SK-N-SH treated with all-trans-retinoic acid at 6 μM for 48 hours (cell line): Measurements from ENCODE around the gene IDH3B.

ENCODE experiments used
- ATAC-seq: fragments of 200-7000 bp; cut with Tn5 transposase; 3 replicates; pipeline ENCODE4 v1.9.1; 2020; ENCODE audit warnings: mild to moderate bottlenecking, moderate library complexity
- ARNTL ChIP-seq: fragments of 450-650 bp; formaldehyde crosslinking; IDR thresholded peaks from 2 replicates; pipeline ENCODE4 v1.5.0; 2020; ENCODE audit warnings: low read depth, mild to moderate bottlenecking, moderate library complexity, borderline replicate concordance
- BACH2 ChIP-seq: fragments of 250-450 bp; sonication (Bioruptor Pico); IDR thresholded peaks from 2 replicates; pipeline ENCODE4 v1.9.0; 2021; ENCODE audit warnings: mild to moderate bottlenecking, borderline replicate concordance
- CREB5 ChIP-seq: fragments of 250-450 bp; sonication (Bioruptor Pico); IDR thresholded peaks from 2 replicates; pipeline ENCODE4 v1.5.1; 2020; ENCODE audit warnings: low read depth, mild to moderate bottlenecking, moderate library complexity
- CSDC2 ChIP-seq: fragments of 250-450 bp; sonication (Bioruptor Pico); IDR thresholded peaks from 2 replicates; pipeline ENCODE4 v1.5.0; 2020; ENCODE audit warnings: mild to moderate bottlenecking, moderate library complexity
- CSRNP3 ChIP-seq: fragments of 250-450 bp; sonication (Bioruptor Pico); IDR thresholded peaks from 2 replicates; pipeline ENCODE4 v1.5.1; 2021; ENCODE audit warnings: mild to moderate bottlenecking, moderate library complexity
- ESRRG ChIP-seq: fragments of 250-450 bp; sonication (Bioruptor Pico); IDR thresholded peaks from 2 replicates; pipeline ENCODE4 v1.6.1; 2021; ENCODE audit warnings: mild to moderate bottlenecking
- GLIS3 ChIP-seq: fragments of 250-450 bp; sonication (Bioruptor Pico); IDR thresholded peaks from 2 replicates; pipeline ENCODE4 v1.5.0; 2020; ENCODE audit warnings: mild to moderate bottlenecking, moderate library complexity
- ISL1 ChIP-seq: fragments of 250-450 bp; sonication (Bioruptor Pico); IDR thresholded peaks from 2 replicates; pipeline ENCODE4 v2.1.2; 2022; ENCODE audit warnings: mild to moderate bottlenecking, moderate library complexity
- OSR1 ChIP-seq: fragments of 250-450 bp; sonication (Bioruptor Pico); IDR thresholded peaks from 2 replicates; pipeline ENCODE4 v1.8.0; 2022; ENCODE audit warnings: moderate library complexity, mild to moderate bottlenecking, inconsistent platforms
- POU6F1 ChIP-seq: fragments of 250-450 bp; sonication (Bioruptor Pico); IDR thresholded peaks from 2 replicates; pipeline ENCODE4 v1.8.0; 2021; ENCODE audit warnings: low read depth, mild to moderate bottlenecking, moderate library complexity, borderline replicate concordance
- RARB ChIP-seq: fragments of 250-450 bp; sonication (Bioruptor Pico); IDR thresholded peaks from 2 replicates; pipeline ENCODE4 v1.8.0; 2021; ENCODE audit warnings: mild to moderate bottlenecking, moderate library complexity
- SNAI2 ChIP-seq: fragments of 250-450 bp; sonication (Bioruptor Pico); IDR thresholded peaks from 2 replicates; pipeline ENCODE4 v1.5.0; 2020; ENCODE audit warnings: mild to moderate bottlenecking, moderate library complexity
- TCF4 ChIP-seq: fragments of 250-450 bp; sonication (Bioruptor Pico); IDR thresholded peaks from 2 replicates; pipeline ENCODE4 v1.8.0; 2021; ENCODE audit warnings: mild to moderate bottlenecking, moderate library complexity, borderline replicate concordance
- TOX ChIP-seq: fragments of 250-450 bp; sonication (Bioruptor Pico); IDR thresholded peaks from 2 replicates; pipeline ENCODE4 v1.8.0; 2021; ENCODE audit warnings: mild to moderate bottlenecking, moderate library complexity, borderline replicate concordance
- ZC3H10 ChIP-seq: fragments of 250-450 bp; sonication (Bioruptor Pico); IDR thresholded peaks from 2 replicates; pipeline ENCODE4 v1.5.1; 2021; ENCODE audit warnings: mild to moderate bottlenecking, moderate library complexity
- ZFP3 ChIP-seq: fragments of 250-450 bp; sonication (Bioruptor Pico); IDR thresholded peaks from 2 replicates; pipeline ENCODE4 v1.5.0; 2020; ENCODE audit warnings: mild to moderate bottlenecking, moderate library complexity
- ZFP30 ChIP-seq: fragments of 450-650 bp; formaldehyde crosslinking; IDR thresholded peaks from 2 replicates; pipeline ENCODE4 v1.5.0; 2022; ENCODE audit warnings: mild to moderate bottlenecking, moderate library complexity
- ZNF565 ChIP-seq: fragments of 450-650 bp; formaldehyde crosslinking; conservative IDR thresholded peaks from 2 replicates; pipeline ENCODE4 v1.5.0; 2020; ENCODE audit warnings: low read depth, mild to moderate bottlenecking, moderate library complexity
- ZNF70 ChIP-seq: fragments of 450-650 bp; formaldehyde crosslinking; IDR thresholded peaks from 2 replicates; pipeline ENCODE4 v1.5.0; 2020; ENCODE audit warnings: mild to moderate bottlenecking, moderate library complexity
- ZNF8 ChIP-seq: fragments of 450-650 bp; formaldehyde crosslinking; IDR thresholded peaks from 2 replicates; pipeline ENCODE4 v1.5.0; 2020; ENCODE audit warnings: mild to moderate bottlenecking, moderate library complexity
- TF ChIP-seq, protein P1 (sequence below): fragments of 250-450 bp; sonication (Bioruptor Pico); IDR thresholded peaks from 2 replicates; pipeline ENCODE4 v1.8.0; 2020; ENCODE audit warnings: mild to moderate bottlenecking, moderate library complexity, borderline replicate concordance
- TF ChIP-seq, protein P2 (sequence below): fragments of 250-450 bp; sonication (Bioruptor Pico); IDR thresholded peaks from 2 replicates; pipeline ENCODE4 v1.5.0; 2020; ENCODE audit warnings: mild to moderate bottlenecking, moderate library complexity

IDH3B gene

GRCh38 chr20:2691127-2691526 lies 27.1 kb upstream of the IDH3B start:
- no peak for ATAC-seq
- no peak for TF ChIP-seq ARNTL (CRISPR knock-in tag)

GRCh38 chr20:2690718-2691117 lies 26.7 kb upstream of the IDH3B start:
- ATAC-seq = no peak
- TF ChIP-seq SNAI2 (CRISPR knock-in tag) (no peak), CREB5 (CRISPR knock-in tag) (no peak), ZNF70 (CRISPR knock-in tag) (no peak), ZNF565 (CRISPR knock-in tag) (no peak), RARB (CRISPR knock-in tag) (no peak), OSR1 (no peak), ZFP30 (CRISPR knock-in tag) (no peak), POU6F1 (CRISPR knock-in tag) (no peak), CSRNP3 (CRISPR knock-in tag) (no peak)

DNA sequence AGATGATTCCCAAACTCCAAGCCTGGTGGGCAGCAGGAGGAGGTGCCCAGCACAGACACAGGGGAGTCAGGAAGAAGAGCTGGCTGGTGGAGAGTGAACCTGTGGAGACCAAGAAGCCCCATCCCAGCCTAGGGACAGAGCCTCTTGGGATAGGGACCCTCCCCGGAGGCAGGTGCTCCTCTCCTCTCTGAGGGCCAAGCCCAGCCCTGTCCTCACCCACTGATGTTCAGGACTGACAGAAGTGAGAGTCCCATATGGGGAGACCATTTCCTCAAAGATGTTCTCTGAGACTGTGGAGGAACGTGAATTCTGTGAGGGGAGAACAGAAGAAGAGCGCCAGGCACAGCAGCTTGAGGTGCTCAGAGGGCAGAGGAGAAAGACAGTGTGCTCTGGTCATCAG lies 26.2 kb upstream of the IDH3B start:
- no peak for ATAC-seq
- TF ChIP-seq, protein P1, sequence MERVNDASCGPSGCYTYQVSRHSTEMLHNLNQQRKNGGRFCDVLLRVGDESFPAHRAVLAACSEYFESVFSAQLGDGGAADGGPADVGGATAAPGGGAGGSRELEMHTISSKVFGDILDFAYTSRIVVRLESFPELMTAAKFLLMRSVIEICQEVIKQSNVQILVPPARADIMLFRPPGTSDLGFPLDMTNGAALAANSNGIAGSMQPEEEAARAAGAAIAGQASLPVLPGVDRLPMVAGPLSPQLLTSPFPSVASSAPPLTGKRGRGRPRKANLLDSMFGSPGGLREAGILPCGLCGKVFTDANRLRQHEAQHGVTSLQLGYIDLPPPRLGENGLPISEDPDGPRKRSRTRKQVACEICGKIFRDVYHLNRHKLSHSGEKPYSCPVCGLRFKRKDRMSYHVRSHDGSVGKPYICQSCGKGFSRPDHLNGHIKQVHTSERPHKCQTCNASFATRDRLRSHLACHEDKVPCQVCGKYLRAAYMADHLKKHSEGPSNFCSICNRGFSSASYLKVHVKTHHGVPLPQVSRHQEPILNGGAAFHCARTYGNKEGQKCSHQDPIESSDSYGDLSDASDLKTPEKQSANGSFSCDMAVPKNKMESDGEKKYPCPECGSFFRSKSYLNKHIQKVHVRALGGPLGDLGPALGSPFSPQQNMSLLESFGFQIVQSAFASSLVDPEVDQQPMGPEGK (CRISPR knock-in tag) = no peak
- TF ChIP-seq POU6F1 (CRISPR knock-in tag) = no peak
- TF ChIP-seq ESRRG = no peak
- no peak for TF ChIP-seq ZC3H10 (CRISPR knock-in tag)
- no peak for TF ChIP-seq CSRNP3 (CRISPR knock-in tag)
- TF ChIP-seq, protein P2, sequence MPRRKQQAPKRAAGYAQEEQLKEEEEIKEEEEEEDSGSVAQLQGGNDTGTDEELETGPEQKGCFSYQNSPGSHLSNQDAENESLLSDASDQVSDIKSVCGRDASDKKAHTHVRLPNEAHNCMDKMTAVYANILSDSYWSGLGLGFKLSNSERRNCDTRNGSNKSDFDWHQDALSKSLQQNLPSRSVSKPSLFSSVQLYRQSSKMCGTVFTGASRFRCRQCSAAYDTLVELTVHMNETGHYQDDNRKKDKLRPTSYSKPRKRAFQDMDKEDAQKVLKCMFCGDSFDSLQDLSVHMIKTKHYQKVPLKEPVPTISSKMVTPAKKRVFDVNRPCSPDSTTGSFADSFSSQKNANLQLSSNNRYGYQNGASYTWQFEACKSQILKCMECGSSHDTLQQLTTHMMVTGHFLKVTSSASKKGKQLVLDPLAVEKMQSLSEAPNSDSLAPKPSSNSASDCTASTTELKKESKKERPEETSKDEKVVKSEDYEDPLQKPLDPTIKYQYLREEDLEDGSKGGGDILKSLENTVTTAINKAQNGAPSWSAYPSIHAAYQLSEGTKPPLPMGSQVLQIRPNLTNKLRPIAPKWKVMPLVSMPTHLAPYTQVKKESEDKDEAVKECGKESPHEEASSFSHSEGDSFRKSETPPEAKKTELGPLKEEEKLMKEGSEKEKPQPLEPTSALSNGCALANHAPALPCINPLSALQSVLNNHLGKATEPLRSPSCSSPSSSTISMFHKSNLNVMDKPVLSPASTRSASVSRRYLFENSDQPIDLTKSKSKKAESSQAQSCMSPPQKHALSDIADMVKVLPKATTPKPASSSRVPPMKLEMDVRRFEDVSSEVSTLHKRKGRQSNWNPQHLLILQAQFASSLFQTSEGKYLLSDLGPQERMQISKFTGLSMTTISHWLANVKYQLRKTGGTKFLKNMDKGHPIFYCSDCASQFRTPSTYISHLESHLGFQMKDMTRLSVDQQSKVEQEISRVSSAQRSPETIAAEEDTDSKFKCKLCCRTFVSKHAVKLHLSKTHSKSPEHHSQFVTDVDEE (CRISPR knock-in tag) = no peak
- TF ChIP-seq CREB5 (CRISPR knock-in tag) = no peak
- no peak for TF ChIP-seq ZNF70 (CRISPR knock-in tag)
- TF ChIP-seq CSDC2 = no peak
- no peak for TF ChIP-seq ZFP3
- TF ChIP-seq TOX = no peak
- no peak for TF ChIP-seq ZNF8 (CRISPR knock-in tag)
- TF ChIP-seq GLIS3 (CRISPR knock-in tag) = no peak
- TF ChIP-seq TCF4 = no peak
- no peak for TF ChIP-seq BACH2 (CRISPR knock-in tag)
- TF ChIP-seq OSR1 = no peak
- no peak for TF ChIP-seq ZFP30 (CRISPR knock-in tag)
- no peak for TF ChIP-seq ISL1
